ENCODE results near the gene WWOX.

Gene WWOX

GRCh38 chr16:78278056-78278450, 178.6 kb downstream of the WWOX start:
- no peak for DNase-seq

- DNase-seq: no peak
Observed at GRCh38 chr16:78281115-78281514, 181.7 kb downstream of the WWOX start.

- no peak for DNase-seq
Observed at GRCh38 chr16:78283548-78284251, 184.2 kb downstream of the WWOX start.

GRCh38 chr16:78284326-78284725, 184.9 kb downstream of the WWOX start:
- DNase-seq: no peak

- DNase-seq: no peak
Observed at GRCh38 chr16:78284957-78285434, 185.5 kb downstream of the WWOX start.

- DNase-seq: no peak
Observed at GRCh38 chr16:78285437-78285922, 186.0 kb downstream of the WWOX start.

GRCh38 chr16:78286065-78286464, 186.6 kb downstream of the WWOX start:
- DNase-seq: no peak

- DNase-seq: no peak
Observed at GRCh38 chr16:78288888-78289287, 189.4 kb downstream of the WWOX start.

- DNase-seq: no peak
Observed at GRCh38 chr16:78289373-78289772, 189.9 kb downstream of the WWOX start.

- no peak for DNase-seq
Observed at GRCh38 chr16:78289844-78290277, 190.4 kb downstream of the WWOX start.

GRCh38 chr16:78290395-78290794, 190.9 kb downstream of the WWOX start:
- no peak for DNase-seq

- no peak for DNase-seq
Observed at GRCh38 chr16:78290872-78291591, 191.6 kb downstream of the WWOX start.

GRCh38 chr16:78291604-78292003, 192.2 kb downstream of the WWOX start:
- DNase-seq: no peak

- no peak for DNase-seq
Observed at GRCh38 chr16:78292086-78292843, 192.8 kb downstream of the WWOX start.

GRCh38 chr16:78292844-78293380, 193.5 kb downstream of the WWOX start:
- no peak for DNase-seq

GRCh38 chr16:78294538-78295225, 195.2 kb downstream of the WWOX start:
- DNase-seq: no peak

GRCh38 chr16:78297066-78297666, 197.7 kb downstream of the WWOX start:
- DNase-seq: no peak

- DNase-seq: no peak
Observed at GRCh38 chr16:78298986-78299385, 199.5 kb downstream of the WWOX start.

- no peak for DNase-seq
Observed at GRCh38 chr16:78300469-78300868, 201.0 kb downstream of the WWOX start.

- no peak for DNase-seq
Observed at GRCh38 chr16:78303946-78304345, 204.5 kb downstream of the WWOX start.

GRCh38 chr16:78306361-78306760, 206.9 kb downstream of the WWOX start:
- no peak for DNase-seq

All from effector CD4-positive, alpha-beta T cell (primary cell).